ENCODE data around the gene NEGR1. TPM values are rescaled to one million over a fixed set of nuclear protein-coding genes. Genes with fewer than 3 reads are reported as not detected.

The NEGR1 gene
- total RNA-seq, 1 donor from 2014 or later = 0.26 TPM

- Histone ChIP-seq H3K36me3 (ENCODE audit: control insufficient read depth, insufficient read depth, low read length) (no peaks in the 10 kb centered on the region), H3K4me3 (ENCODE audit: low read depth, low read length) (no peak overlapping the region), H3K27me3 (ENCODE audit: control insufficient read depth, insufficient read depth, low read length) (no peaks in the 10 kb centered on the region)
- FAIRE-seq = no peak
- no peak for TF ChIP-seq CTCF (IDR thresholded peaks at IDR 0.05; ENCODE audit: insufficient read depth, low read length, severe bottlenecking)
- DNase-seq (ENCODE audit: low read depth) = no peak
Observed at GRCh38 chr1:71435951-71436350, 846.4 kb downstream of the NEGR1 start.

- H3K4me3 ChIP-seq (ENCODE audit: low read depth, low read length) = no peak overlapping the region
- H3K27me3 ChIP-seq (ENCODE audit: control insufficient read depth, insufficient read depth, low read length) = no peaks in the 10 kb centered on the region
- FAIRE-seq (no peak), DNase-seq (ENCODE audit: low read depth) (no peak)
- TF ChIP-seq CTCF (IDR thresholded peaks at IDR 0.05; ENCODE audit: insufficient read depth, low read length, severe bottlenecking) = no peak
- H3K36me3 ChIP-seq (ENCODE audit: control insufficient read depth, insufficient read depth, low read length) = no peaks in the 10 kb centered on the region
Observed at GRCh38 chr1:71434240-71434639, 848.1 kb downstream of the NEGR1 start.

- TF ChIP-seq CTCF (IDR thresholded peaks at IDR 0.05; ENCODE audit: insufficient read depth, low read length, severe bottlenecking) = no peak
- Histone ChIP-seq H3K36me3 (ENCODE audit: control insufficient read depth, insufficient read depth, low read length) (no peaks in the 10 kb centered on the region), H3K4me3 (ENCODE audit: low read depth, low read length) (no peak overlapping the region), H3K27me3 (ENCODE audit: control insufficient read depth, insufficient read depth, low read length) (no peaks in the 10 kb centered on the region)
- DNase-seq (ENCODE audit: low read depth) (no peak), FAIRE-seq (no peak)
Observed at GRCh38 chr1:71428029-71428428, 854.3 kb downstream of the NEGR1 start.

GRCh38 chr1:71427066-71427465 lies 855.3 kb downstream of the NEGR1 start:
- DNase-seq (ENCODE audit: low read depth) (no peak), FAIRE-seq (no peak)
- no peak for TF ChIP-seq CTCF (IDR thresholded peaks at IDR 0.05; ENCODE audit: insufficient read depth, low read length, severe bottlenecking)
- no peaks in the 10 kb centered on the region for H3K27me3 ChIP-seq (ENCODE audit: control insufficient read depth, insufficient read depth, low read length)
- H3K36me3 ChIP-seq (ENCODE audit: control insufficient read depth, insufficient read depth, low read length) = no peaks in the 10 kb centered on the region
- H3K4me3 ChIP-seq (ENCODE audit: low read depth, low read length) = no peak overlapping the region

GRCh38 chr1:71424536-71424935 lies 857.8 kb downstream of the NEGR1 start:
- no peaks in the 10 kb centered on the region for H3K36me3 ChIP-seq (ENCODE audit: control insufficient read depth, insufficient read depth, low read length)
- DNase-seq (ENCODE audit: low read depth) (no peak), FAIRE-seq (no peak)
- H3K4me3 ChIP-seq (ENCODE audit: low read depth, low read length) = no peak overlapping the region
- H3K27me3 ChIP-seq (ENCODE audit: control insufficient read depth, insufficient read depth, low read length) = no peaks in the 10 kb centered on the region
- TF ChIP-seq CTCF (IDR thresholded peaks at IDR 0.05; ENCODE audit: insufficient read depth, low read length, severe bottlenecking) = no peak

- FAIRE-seq (no peak), DNase-seq (ENCODE audit: low read depth) (no peak)
- H3K36me3 ChIP-seq (ENCODE audit: control insufficient read depth, insufficient read depth, low read length) = no peaks in the 10 kb centered on the region
- no peaks in the 10 kb centered on the region for H3K27me3 ChIP-seq (ENCODE audit: control insufficient read depth, insufficient read depth, low read length)
- no peak overlapping the region for H3K4me3 ChIP-seq (ENCODE audit: low read depth, low read length)
- TF ChIP-seq CTCF (IDR thresholded peaks at IDR 0.05; ENCODE audit: insufficient read depth, low read length, severe bottlenecking) = no peak
Observed at GRCh38 chr1:71422221-71422620, 860.1 kb downstream of the NEGR1 start.
